Activated T-cell treated with anti-CD3 and anti-CD28 coated beads for 24 hours (primary cell): Measurements from ENCODE around the gene NACC2.

Experiments
- DNase-seq: peaks from one replicate; pipeline ENCODE4 v3.0.0-alpha.2; 2020; ENCODE audit warnings: low read depth

Gene NACC2

DNA sequence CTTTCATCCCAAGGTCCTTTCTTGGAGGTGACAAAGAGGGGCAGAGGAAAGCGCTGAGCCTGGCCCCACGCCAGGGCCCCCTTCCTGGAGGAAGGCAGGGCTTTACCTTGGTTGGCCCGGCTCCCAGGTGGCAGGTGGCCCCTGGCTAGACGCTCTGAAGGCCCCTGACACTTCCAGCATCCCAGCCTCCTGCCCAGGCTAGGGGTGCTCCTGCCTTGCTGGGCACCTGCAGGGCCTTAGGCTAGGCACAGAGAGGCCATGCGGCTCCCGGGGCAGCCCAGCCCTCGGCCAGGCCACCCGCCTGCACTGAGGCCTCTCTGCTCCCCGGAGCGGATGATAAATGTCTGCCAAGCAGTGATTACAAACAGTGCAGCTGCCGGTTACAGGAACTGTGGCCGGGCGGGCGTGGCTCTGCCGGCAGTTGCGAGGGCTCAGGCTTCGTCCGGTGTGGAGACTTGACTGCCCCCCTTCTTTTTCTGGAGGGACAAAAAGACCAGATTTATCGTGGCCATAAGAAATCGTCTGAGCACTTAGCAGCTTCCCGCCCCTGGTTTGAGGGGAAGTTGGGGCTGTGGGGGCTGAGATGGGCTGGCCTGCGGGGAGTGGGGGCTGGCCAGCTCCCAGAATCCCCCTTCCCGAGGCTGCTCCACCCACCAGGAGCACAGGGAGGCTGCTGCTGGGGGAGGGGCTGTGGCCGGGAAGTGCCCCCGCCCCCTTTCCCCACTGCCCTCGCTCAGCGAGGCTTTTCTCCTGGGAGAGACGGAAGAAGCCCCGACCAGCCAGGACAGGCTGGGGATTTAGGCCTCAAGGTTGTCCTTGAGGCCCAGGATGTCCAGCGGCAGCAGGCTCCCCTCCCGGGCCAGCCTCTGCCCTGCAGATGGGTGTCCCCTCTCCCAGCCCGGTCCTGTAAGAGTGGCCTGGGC is 102.3 kb downstream of the NACC2 start:
- peak; percentile 15 for DNase-seq

GRCh38 chr9:135991771-135992170 is 103.3 kb downstream of the NACC2 start:
- DNase-seq = no peak

- DNase-seq = no peak
These were observed 104.3 kb downstream of the NACC2 start for GRCh38 chr9:135990468-135991429.

GRCh38 chr9:135989722-135990467 is 105.2 kb downstream of the NACC2 start:
- peak; percentile 9 for DNase-seq

DNA sequence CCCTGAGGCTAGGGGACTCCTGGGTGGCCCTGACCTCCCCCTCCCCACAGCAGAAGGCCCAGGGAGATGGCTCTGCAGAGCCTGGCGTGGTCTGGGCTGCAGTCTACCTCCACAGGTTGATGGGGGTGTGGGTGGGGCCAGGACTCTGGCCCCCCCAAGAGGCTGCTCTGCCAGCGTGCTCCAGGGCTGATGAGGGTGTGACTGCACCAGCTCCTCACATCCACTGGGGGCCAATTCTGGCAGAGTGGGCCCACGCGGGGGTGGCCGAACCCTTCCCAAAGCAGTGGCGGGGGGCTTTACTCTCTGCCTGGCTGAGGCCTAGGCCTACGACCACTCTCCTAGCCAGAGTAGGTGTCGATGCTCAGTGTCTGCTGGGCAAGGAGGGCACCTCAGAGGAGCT is 105.9 kb downstream of the NACC2 start:
- no peak for DNase-seq

DNA sequence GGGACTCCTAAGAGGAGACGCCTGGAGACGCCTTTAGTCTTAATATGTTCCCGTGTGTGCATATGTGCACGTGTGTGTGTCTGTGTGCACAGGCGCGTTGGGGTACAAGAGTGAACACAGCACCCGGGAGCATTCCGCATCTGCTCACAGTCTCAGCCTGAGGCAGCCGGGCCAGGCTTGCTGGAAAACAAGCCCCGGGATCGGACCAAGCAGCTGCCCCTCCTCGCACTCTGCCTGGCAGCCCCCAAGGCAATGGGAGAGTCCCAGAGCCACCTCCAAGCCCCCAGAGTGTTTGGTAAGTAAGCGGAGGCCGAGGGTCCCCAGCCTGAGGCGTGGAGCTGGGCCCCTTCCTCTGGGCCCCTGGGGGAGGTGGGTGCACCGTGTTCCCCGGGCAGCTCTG is 106.6 kb downstream of the NACC2 start:
- no peak for DNase-seq

GRCh38 chr9:135987838-135988404 is 107.2 kb downstream of the NACC2 start:
- DNase-seq = no peak

GRCh38 chr9:135986605-135987004 is 108.5 kb downstream of the NACC2 start:
- no peak for DNase-seq

DNA sequence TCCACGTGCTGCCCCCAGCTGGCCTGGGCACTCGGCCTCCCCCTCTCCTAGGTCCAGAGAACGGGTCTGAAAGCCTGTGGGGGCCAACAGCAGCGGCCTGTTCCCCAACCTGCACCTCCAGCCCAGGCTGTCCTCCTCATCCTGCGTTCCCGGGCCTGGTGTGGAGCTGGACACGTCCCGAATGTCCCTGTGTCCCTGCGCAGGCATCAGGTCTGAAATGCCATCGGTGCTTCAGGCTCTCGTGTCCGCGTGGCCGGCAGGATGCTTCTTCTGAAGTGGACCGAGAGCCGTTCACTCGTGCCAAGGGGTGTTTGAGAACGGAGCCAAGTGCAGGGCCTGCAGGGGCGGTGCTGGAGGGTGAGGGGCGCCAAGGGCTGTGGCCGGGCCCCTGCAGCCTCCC is 109.2 kb downstream of the NACC2 start:
- no peak for DNase-seq

GRCh38 chr9:135985459-135985774 is 109.7 kb downstream of the NACC2 start:
- DNase-seq = no peak

DNA sequence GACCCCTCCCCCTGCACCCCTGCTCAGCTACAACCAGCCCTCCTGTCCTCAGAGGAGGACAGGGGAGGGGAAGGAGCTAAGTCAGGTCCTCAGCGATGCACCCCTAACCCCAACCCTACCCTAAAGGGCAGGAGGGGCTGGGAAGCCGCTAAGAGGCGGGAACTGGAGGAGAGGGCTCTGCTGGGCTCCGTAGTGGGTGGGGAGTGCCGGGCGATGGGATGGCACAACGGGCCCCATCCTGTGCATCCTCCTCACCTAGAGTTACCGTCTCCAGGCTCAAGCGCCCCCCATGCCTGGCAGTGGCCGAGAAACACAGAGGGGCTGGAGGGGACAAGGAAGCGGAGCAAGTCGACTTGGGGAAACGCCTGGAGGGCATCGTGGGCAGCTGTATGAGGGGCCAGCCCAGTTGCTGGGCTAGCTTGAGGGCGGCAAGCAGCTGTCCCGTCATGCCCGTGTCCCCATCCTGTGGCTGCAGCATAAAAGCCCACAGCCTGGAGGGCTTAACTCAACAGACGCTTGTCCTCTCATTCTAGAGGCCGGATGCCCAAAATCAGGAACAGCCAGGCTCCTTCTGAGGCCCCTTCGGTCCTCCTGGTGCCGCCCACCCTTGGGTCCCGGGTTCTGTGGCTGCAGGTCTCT is 110.9 kb downstream of the NACC2 start:
- DNase-seq = no peak

- no peak for DNase-seq
These were observed 111.6 kb downstream of the NACC2 start for GRCh38 chr9:135983208-135984071.

- no peak for DNase-seq
These were observed 112.4 kb downstream of the NACC2 start for GRCh38 chr9:135982499-135983207.

- no peak for DNase-seq
These were observed 114.0 kb downstream of the NACC2 start for GRCh38 chr9:135980926-135981630.

DNA sequence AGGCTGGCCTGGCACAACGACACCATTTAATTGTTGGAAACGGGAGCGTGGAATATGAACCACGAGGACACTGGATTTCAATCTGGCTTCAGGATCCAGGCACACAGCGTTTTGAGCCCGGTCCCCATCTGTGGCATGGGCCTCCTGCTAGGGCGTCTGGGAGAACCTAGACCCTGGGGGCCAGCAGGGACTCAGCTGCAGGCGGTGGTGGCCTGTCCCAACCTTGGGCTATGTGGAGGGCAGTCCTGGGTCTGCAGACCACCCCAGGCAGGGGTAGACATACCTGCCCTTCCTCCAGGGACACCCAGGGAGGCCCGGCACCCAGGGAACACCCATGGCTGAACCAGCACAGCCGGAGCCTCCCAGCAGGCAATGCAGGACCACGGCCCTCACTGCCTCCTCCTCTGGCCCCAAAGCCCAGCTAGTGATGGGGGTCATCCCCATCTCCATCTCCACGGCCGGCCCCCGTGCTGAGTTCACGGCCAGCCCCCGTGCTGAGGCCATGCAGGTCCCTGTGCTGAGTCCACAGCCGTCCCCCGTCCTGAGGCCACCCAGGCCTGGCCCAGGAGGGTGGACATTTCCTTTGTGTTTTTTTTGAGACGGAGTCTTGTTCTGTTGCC is 115.4 kb downstream of the NACC2 start:
- DNase-seq = no peak

GRCh38 chr9:135978642-135979546 is 116.2 kb downstream of the NACC2 start:
- DNase-seq = peak; percentile 29

DNA sequence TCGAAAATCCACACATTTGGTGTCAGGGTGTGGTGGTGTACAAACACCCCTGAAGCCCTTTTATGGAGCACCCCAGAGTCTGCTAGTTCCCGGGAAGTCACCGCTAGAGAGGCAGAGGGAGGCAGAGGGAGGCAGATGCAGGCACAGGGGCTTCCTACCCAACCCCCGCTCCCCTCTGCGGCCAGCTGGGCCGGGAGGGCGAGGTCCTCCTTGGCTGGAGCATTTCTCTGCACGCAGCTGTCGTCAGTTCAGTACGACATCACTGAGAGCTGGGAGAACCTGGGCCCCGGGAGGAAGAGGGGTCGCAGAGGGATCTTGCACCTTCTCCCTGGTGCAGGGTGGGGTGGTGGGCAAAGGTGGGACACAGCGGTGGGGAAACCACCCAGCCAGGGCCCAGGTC is 118.1 kb downstream of the NACC2 start:
- DNase-seq = no peak

DNA sequence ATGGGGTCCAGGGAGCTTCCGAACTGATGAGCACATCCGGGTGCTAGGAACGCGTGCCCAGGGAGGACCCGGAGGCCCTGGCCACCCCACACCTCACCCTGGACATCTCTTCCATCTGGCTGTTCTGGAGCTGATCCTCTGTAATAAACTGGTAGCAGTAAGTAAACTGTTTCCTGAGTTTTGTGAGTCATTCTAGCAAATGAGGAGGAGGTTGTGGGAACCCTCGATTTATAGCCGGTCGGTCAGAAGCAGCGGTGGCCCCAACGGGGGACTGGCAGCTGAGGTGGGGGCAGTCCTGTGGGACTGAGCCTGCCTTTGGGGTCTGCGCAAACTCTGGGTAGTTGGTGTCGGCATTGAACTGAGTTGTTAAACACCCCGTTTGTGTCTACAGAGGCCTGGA is 118.6 kb downstream of the NACC2 start:
- DNase-seq = no peak
